GOT3 (cell line): ENCODE measurements around the gene CREBL2.
"Not testable (repeated sequence)": the region's sequence is repeated elsewhere in the genome, so short reads cannot be mapped to it uniquely, and the experiment has no call there.

ENCODE experiments used
- DNase-seq: peaks from one replicate; lab custom pipeline; 2025; ENCODE audit warnings: mixed read lengths; lab: John Stamatoyannopoulos, UW

Gene CREBL2

GRCh38 chr12:12611512-12612306, at the start of gene CREBL2:
CREBL2 (plus strand) TSS chr12:12611876; CDS start chr12:12612173, 297 bp downstream.
- peak; percentile 89 for DNase-seq

GRCh38 chr12:12562016-12562483, 49.6 kb upstream of the CREBL2 start:
- no peak for DNase-seq

- DNase-seq = peak; percentile 78
These were observed 49.0 kb upstream of the CREBL2 start, which contains the start of gene DUSP16 for GRCh38 chr12:12562585-12563261. DUSP16 (minus strand) TSS chr12:12562863; CDS start chr12:12521098, 41,765 bp downstream.

- no peak for DNase-seq
These were observed 48.3 kb upstream of the CREBL2 start for GRCh38 chr12:12563290-12563928.

GRCh38 chr12:12564911-12565310, 46.8 kb upstream of the CREBL2 start:
- DNase-seq = no peak

GRCh38 chr12:12565971-12566370, 45.7 kb upstream of the CREBL2 start:
- not testable (repeated sequence) for DNase-seq

GRCh38 chr12:12572659-12573058, 39.0 kb upstream of the CREBL2 start:
- no peak for DNase-seq

GRCh38 chr12:12577786-12578185, 33.9 kb upstream of the CREBL2 start:
- DNase-seq = no peak

GRCh38 chr12:12580716-12581115, 31.0 kb upstream of the CREBL2 start:
- DNase-seq = not testable (repeated sequence)

- no peak for DNase-seq
These were observed 29.3 kb upstream of the CREBL2 start for GRCh38 chr12:12582193-12582881.

GRCh38 chr12:12582895-12583303, 28.8 kb upstream of the CREBL2 start:
- DNase-seq = no peak

- no peak for DNase-seq
These were observed 28.0 kb upstream of the CREBL2 start for GRCh38 chr12:12583510-12584178.

- DNase-seq = no peak
These were observed 26.4 kb upstream of the CREBL2 start for GRCh38 chr12:12585115-12585863.

GRCh38 chr12:12586879-12587675, 24.6 kb upstream of the CREBL2 start:
- DNase-seq = no peak

GRCh38 chr12:12587878-12588277, 23.8 kb upstream of the CREBL2 start:
- DNase-seq = no peak

GRCh38 chr12:12588436-12588835, 23.2 kb upstream of the CREBL2 start:
- DNase-seq = not testable (repeated sequence)

- no peak for DNase-seq
These were observed 20.7 kb upstream of the CREBL2 start for GRCh38 chr12:12590961-12591360.

- DNase-seq = no peak
These were observed 18.7 kb upstream of the CREBL2 start for GRCh38 chr12:12592930-12593329.

- DNase-seq = not testable (repeated sequence)
These were observed 15.7 kb upstream of the CREBL2 start for GRCh38 chr12:12595929-12596328.

GRCh38 chr12:12596598-12596997, 15.1 kb upstream of the CREBL2 start:
- not testable (repeated sequence) for DNase-seq
